Coronary artery (tissue), 2 donors: ENCODE results near the gene LIG3.

Source experiments
- DNase-seq: peaks from one replicate; pipeline ENCODE4 v3.0.0-alpha.2; 2017; ENCODE audit warnings: low spot score
- H3K27ac ChIP-seq, 2 donors: fragments of 200-600 bp; sonication (generic); one replicate each; pipeline ENCODE4 v1.5.1; 2016 to 2019
- H3K4me3 ChIP-seq: fragments of 200-600 bp; sonication (generic); 2 replicates; pipeline ENCODE4 v1.5.1; 2016; ENCODE audit warnings: mild to moderate bottlenecking, moderate library complexity
- CTCF ChIP-seq: fragments of 200-600 bp; sonication (generic); IDR thresholded peaks from one replicate; pipeline ENCODE4 v1.5.1; 2019; ENCODE audit warnings: antibody characterized with exemption

Gene LIG3

DNA sequence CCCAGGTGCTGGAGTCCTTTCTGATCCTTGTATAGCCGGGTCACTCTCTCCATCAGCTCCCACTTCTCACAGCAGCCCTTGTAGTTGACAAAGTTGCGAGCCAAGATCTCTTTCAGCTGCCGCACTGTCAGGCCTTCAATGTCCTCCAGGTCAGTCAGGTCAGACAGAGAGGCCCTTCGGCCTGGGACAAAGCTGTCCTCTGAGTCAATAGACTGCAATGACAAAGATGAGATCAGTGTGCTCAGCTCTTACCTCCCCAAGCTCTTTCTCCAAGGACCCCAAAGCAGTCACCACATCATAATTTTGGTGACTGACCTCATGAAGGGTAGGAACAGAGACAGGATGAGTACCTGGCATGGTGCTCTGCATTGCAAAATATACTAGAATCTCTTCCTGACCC lies 36.1 kb downstream of the LIG3 start:
- Histone ChIP-seq H3K4me3 (no peak overlapping the region), H3K27ac (no peak overlapping the region)
- no peak for TF ChIP-seq CTCF
- DNase-seq = no peak

- Histone ChIP-seq H3K4me3 (no peak overlapping the region), H3K27ac (no peak overlapping the region)
- TF ChIP-seq CTCF = no peak
- DNase-seq = no peak
Observed at GRCh38 chr17:35017021-35017420, 36.7 kb downstream of the LIG3 start.

- no peak overlapping the region for H3K4me3 ChIP-seq
- no peak overlapping the region for H3K27ac ChIP-seq
- TF ChIP-seq CTCF = no peak
- DNase-seq = no peak
Observed at GRCh38 chr17:35018814-35019213, 38.5 kb downstream of the LIG3 start.

DNA sequence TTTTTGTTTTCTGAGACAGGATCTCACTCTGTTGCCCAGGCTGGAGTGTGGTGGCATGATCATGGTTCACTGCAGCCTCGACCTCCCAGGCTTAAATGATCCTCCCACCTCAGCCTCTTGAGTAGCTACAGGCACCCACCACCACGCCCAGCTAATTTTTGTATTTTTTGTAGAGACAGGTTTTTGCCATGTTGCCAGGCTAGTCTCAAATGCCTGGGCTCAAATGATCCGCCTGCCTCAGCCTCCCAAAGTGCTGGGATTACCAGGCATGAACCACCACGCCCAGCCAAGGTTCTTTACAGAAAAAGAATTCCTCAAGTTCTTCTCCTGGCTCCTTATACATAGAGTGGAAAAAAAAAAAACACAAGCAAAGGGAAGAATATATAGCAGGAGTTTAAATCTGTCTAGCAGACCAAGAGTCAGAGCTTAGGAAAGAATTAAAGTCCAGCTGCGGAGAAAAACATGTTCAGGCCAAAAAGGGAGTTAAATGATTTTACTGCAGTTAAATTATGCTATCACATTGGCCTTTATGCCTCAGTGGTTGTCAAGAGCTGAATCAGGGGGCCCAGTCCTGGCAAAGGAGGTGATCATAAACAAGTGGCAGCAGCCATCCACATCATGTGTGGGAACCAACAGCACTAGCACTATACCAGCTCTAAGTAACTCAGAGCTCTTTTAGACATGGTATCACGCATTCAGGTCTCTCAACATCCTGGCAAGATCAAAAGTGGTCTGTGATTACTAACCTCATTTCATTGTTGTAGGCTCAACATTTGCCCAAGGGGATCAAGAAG lies 39.3 kb downstream of the LIG3 start:
- DNase-seq = no peak

DNA sequence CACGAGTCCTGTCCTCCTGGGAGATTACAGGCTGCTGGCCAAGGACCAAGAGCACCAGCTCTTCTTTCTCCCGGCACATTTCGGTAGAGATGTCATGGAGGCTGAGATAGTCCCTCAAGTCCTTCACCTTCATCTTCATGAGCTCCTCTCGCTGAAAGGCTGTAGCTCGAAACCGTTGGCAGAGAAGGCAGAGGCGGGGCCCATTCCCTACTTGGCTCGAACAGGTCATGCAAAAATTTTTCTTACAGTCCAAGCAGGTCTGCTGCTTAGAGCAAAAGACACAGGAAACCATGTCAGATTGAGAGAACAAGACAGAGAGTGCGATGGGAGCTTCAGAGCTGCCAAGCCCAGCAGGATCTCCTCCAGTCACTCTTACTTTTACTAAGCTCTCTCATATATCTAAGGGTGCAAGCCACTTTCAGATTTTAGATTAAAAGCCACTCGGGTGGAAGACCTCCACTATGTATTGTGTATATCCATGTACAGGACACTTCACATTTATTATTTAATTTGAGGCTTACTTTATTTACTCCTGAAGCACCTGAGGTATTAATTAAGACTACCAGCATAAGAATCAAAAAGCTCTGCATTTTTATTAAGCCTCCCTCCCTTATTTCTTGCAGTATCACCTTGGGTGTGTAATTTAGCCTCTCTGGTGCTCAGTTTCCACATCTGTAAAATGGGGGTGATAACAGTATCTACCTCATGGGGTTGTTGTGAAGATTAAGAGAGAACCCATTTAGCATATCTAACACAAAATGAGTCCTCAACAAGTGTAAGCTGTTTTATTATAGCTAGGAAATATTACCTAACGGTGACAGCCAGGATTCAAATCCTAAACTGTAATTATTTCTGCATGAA lies 41.4 kb downstream of the LIG3 start:
- Histone ChIP-seq H3K4me3 (no peak overlapping the region), H3K27ac (peak overlapping the region; percentile 61 to 86)
- no peak for TF ChIP-seq CTCF
- no peak for DNase-seq

More for the DNA sequence above, 39.3 kb downstream of the LIG3 start:
- Histone ChIP-seq H3K27ac (no peak overlapping the region), H3K4me3 (no peak overlapping the region)
- TF ChIP-seq CTCF = no peak

GRCh38 chr17:35022536-35023063 lies 42.3 kb downstream of the LIG3 start:
- peak; percentile 94 for DNase-seq
- H3K27ac ChIP-seq = peak overlapping the region; percentile 61 to 86
- no peak for TF ChIP-seq CTCF

More at GRCh38 chr17:35022536-35023063, 42.3 kb downstream of the LIG3 start:
- no peak overlapping the region for H3K4me3 ChIP-seq
